Mesenteric fat pad (tissue), 1 donor: Measurements from ENCODE around the gene NEIL1. TPM values are rescaled to one million over a fixed set of nuclear protein-coding genes. Genes with fewer than 3 reads are reported as not detected.
"Not testable (repeated sequence)": the region's sequence is repeated elsewhere in the genome, so short reads cannot be mapped to it uniquely, and the experiment has no call there.

ENCODE experiments used
- DNase-seq: peaks from one replicate; pipeline ENCODE4 v3.0.0-alpha.2; 2020; ENCODE audit warnings: low spot score
- total RNA-seq: library from RNA; stranded (reverse); fragmentation: NEBNext Ultra II Directional; extraction: Animal tissue kit (Norgen Biotek cat#: 25700); gene quantifications from one replicate; pipeline ENCODE4 v1.2.1, GENCODE V29; 2021
- donor health status: DM: yes; HTN: yes; CAD: no.

NEIL1 gene
- total RNA-seq, 1 donor from 2014 or later, result 17.9 TPM

DNA sequence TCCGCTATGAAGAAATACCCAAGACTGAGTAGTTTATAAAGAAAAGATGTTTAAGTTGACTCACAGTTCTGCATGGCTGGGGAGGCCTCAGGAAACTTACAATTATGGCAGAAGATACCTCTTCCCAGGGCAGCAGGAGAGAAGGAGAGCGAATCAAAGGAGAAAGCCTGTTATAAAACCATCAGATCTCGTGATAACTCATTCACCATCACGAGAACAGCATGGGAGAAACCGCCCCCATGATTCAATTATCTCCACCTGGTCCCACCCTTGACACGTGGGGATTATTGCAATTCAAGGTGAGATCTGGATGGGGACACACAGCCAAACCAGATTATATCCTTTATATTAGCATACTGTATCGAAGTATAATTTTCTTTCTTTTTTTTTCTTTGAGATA lies 14.7 kb upstream of the NEIL1 start:
- DNase-seq, result not testable (repeated sequence)

DNA sequence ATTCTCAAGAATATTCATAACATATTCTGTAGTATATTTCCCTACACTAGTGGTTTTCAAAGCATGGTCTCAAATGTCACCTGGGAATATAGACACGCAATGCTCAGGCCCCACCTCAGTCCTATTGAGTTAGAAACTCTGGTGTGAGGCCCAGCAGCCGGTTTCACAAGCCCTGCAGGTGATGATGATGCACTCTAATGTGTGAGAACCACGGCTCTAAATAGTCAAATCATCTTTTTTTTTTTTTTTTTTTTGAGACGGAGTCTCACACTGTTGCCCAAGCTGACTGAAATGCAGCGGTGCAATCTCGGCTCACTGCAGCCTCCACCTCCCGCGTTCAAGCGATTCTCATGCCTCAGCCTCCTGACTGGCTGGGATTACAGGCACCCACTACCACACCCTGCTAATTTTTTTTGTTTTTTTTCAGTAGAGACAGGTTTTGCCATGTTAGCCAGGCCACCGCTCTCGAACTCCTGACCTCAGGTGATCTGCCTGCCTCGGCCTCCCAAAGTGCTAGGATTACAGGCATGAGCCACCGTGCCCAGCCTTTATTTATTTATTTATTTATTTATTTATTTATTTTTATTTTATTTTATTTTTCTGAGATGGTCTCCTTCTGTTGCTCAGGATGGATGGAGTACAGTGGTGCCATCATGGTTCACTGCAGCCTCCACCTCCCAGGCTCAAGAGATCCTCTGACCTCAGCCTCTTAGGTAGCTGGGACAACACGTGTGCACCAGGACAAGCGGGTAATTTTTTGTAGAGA lies 13.0 kb upstream of the NEIL1 start:
- DNase-seq, result not testable (repeated sequence)

DNA sequence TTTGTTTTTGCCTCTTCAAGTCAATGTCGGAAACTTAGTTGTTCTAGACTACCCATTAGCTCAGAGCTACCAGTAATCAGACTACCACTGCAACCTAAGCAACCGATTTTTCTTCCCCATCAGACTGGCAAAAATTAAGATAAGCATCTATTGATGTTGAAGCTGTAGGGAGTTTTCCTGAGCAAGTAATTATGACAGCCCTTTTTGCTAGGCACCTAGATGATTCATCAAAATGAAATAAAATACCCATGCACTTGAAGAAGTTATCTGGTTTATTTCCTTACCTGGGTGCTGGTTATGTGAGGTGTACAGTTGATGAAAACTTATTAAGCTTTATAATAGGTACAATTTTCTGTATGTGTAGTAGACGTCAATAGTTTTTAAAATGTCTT lies 11.5 kb upstream of the NEIL1 start:
- DNase-seq, result no peak

DNA sequence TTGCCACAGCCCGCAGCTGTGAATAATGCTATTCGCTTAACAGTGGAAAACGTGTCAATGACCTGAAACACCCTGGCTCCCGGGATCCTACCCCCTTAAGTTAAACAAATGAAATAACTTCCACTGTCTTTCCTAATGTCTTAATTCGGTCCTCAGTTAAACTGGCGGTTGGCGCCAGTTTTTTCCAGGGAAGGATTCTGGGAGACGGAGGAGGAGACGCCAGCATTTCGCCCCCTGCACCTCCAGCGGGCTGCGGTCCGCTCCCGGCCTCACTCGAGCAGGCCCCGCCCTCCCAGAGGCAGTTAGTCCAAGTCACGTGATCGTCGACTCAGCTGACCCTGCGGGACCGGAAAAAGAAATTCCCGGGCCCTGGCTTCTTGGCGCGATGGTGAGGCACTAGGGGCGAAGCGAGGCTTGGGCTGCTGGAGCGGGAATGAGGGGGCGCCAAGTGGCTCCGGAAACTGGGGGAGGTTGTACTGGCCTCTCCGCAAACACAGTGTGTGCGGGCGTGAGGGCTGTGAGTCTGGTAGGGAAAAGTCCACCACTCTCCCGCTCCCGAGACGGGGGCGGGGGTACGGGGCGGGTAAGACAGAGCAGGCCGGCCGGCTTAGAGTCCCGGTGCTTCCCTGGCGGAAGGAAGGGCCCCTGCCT lies 11.0 kb upstream of the NEIL1 start, which contains the start of gene COMMD4:
Gene COMMD4, plus strand, starts transcription at position 359 of the 651 bp plus-strand sequence. Its CDS starts 27 bp downstream, at position 386.
- DNase-seq, result peak; percentile 98

DNA sequence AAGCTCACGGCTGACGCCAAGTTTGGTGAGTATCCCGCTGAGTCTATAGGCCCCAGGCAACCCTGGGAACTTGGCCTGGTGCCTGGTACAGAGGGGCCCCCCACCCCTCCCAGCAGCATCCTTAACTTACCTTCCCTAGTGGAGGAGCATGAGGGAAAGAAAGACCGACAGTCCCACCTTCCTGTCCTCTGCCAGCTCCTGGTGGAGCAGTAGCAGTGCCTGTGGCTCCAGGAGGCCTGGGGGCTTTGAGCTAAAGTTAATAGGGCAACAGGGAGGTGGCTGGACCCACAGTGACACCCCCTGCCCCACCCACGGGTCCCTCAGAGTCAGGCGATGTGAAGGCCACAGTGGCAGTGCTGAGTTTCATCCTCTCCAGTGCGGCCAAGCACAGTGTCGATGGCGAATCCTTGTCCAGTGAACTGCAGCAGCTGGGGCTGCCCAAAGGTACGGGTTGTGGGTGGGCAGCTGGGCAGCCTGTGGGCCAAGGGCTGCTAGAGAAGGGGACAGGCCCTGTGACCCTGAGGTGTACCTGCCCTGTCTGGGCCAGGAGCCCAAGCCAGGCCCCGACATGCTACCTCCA lies 8.1 kb upstream of the NEIL1 start:
- DNase-seq, result no peak

DNA sequence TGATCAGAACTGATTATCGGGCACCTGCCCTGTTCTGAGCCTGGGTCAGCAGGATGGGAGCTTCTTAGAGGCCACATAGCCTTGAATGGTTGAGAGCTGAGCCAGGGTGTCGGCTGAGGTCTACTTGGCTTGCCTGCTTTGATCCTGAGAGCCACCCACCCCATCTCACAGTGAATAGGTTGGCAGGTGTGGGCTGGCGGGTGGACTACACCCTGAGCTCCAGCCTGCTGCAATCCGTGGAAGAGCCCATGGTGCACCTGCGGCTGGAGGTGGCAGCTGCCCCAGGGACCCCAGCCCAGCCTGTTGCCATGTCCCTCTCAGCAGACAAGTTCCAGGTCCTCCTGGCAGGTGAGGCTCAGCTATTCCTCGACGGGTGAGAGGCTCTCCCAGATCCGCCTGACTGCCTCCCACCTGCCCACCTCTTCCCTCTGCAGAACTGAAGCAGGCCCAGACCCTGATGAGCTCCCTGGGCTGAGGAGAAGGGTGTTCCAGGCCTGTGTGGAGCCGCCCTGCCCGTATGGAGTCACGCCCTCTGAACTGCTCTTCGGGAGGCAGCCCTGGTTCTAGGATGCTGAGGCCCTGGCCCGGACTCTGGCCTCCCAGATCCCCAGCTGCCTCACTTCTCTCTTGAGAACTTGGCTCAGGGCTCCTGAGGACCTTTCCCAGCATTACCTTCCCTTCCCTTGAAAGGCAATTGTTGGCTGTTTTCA lies 7.2 kb upstream of the NEIL1 start:
- no peak for DNase-seq

DNA sequence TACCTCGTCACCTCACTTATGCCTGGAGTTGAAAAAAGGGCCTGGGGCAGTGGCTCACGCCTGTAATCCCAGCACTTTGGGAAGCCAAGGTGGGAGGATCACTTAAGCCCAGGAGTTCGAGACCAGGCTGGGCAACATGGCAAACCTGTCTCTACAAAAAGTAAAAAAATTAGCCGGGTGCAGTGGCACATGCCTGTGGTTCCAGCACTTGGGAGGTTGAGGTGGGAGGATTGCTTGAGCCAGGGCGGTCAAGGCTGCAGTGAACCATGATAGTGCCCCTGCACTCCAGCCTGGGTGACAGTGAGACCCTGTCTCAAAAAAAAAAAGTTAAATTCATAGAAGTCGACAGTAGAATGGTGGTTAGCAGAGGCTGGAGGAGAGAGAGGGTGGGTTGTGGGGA lies 4.6 kb upstream of the NEIL1 start:
- DNase-seq, result no peak

DNA sequence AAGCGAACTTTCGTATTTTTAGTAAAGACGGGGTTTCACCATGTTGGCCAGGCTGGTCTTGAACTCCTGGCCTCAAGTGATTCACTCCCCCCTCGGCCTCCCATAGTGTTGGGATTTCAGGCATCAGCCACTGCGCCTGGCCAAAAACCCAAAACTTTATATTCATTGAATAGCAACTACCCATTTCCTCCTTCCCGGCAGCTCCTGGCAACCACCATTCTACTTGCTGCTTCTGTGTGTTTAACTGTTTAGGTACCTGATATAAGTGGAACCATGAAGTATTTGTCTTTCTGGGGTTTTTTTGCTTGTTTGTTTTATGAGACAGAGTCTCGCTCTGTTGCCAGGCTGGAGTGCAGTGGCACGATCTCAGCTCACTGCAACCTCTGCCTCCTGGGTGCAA lies 2.9 kb upstream of the NEIL1 start:
- DNase-seq, result not testable (repeated sequence)

DNA sequence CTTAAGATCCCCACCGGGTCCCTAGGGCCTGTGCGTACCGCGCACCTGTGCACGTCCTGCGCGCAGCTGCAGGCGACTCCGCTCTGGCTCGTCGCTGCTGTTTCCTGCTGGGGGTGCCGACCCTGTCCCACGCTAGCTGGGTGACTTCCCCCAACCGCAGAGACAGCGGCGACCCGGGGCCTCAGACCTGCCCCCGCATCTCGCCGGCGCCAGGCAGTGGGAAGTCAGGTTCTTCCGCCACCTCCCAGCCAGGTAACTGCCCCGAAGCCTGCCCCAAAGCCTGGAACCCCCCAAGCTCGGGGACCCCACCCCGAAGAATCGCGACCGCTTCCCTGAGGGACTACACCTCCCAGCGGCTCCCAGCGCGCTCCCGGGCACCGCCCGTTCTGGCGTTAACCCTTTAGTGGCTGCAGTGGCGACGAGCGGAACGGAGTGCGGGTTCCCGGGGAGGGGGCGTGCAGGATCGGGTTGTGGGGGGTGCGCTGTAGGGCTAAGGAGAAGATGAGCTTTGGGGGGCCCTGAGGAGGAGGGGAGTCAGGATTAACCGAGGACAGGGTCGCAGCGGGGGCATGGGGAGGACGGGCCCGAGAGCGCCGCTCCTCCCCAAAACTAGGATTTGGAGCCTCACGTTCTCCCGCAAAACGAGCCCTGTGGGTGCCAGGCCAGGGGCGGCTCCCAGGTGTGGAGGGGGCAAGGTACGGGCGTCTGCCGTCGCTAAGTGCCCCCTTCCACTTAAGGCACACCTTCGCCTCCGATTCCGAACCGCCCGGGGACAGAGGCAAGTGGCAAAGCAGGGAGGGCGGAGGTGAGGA lies 589 bp downstream of the NEIL1 start:
- DNase-seq, result no peak

DNA sequence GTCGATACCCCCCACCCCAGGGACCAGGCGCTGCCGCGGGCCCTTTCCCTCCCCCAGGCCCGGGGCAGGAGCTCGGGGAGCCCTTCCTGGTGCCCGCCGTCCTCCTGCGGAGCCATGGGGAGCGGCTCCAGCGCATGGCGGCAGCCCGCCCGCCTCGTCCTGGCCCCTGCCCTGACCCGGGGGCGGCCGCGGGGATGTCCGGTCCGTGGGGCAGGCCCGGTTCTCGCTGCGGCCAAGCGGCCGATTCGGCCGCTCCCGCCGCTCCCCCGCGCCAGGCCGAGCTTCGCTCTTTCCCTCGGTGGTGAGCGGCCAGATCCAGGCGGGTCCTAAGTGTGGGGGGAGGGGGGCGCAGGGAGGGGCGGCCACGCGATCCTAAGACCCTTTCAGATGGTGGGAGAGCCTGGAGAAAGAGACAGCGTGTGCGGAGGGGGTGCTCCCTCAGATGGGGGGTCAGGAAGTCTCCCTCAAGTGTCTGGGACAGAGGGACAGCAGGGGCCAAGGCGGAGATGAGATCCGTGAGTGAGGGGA lies 1.3 kb downstream of the NEIL1 start:
- DNase-seq, result no peak

DNA sequence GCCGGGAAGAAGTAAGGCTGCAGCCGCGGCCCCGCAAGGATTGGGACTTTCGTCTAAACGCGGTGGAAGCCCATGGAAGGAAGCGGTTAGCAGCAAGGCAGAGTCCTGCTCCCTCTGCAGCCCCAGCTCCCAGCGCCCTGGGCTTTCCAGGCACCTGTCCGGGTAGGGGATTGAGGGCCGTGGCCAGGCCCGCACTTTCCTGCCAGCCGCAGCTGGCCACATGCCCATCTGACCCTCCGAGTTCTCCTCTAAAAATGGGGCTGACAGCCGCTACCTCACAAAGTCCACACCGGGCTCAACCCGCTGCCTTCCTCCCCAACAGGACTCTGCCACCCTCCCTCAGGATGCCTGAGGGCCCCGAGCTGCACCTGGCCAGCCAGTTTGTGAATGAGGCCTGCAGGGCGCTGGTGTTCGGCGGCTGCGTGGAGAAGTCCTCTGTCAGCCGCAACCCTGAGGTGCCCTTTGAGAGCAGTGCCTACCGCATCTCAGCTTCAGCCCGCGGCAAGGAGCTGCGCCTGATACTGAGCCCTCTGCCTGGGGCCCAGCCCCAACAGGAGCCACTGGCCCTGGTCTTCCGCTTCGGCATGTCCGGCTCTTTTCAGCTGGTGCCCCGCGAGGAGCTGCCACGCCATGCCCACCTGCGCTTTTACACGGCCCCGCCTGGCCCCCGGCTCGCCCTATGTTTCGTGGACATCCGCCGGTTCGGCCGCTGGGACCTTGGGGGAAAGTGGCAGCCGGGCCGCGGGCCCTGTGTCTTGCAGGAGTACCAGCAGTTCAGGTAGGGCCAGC lies 1.9 kb downstream of the NEIL1 start:
- DNase-seq, result no peak

DNA sequence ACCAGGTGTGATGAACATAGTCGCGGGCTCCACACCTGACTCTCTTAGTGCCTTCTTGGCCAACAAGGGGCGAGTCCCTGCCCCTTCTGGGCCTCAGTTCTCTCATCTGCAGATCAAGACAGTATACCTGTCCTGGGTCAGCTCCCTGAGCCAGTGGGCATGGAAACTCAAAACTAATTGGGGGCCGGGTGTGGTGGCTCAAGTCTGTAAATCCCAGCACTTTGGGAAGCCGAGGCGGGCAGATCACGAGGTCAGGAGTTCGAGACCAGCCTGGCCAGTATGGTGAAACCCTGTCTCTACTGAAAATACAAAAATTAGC lies 2.5 kb downstream of the NEIL1 start:
- not testable (repeated sequence) for DNase-seq

DNA sequence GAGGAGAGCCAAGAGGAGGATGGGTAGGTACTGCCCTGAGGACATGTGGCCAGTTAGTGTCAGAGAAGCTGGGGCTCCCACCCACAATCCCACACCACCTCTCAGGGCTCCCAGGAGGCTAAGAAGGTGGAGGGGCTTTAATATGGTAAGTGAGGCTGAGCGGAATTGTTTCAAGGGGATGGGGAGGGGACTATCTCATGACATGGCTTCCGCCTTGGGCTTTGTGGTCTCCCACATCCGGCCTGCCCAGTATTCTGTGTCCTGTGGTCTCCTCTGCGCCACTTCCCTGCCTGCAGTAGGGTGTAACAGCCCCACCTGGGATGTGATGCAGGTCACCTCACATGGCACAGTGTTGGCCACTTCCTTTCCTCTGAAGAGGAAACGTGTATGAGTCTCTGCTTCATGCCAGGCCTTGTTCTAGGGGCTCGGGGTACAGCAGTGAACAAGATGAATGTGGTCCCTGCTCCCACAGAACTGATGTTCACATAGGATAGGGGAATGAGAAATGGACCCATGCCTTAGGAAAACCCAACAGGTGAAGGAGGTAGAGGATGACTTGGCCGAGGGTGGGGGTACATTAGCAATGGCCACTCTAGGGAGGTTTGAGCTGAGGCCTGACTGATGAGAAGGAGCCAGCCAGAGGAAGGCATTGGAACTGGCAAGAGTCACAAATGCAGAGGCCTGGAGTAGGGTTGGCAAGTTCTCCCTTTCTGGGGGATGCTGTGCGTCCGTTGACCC lies 3.2 kb downstream of the NEIL1 start:
- no peak for DNase-seq

DNA sequence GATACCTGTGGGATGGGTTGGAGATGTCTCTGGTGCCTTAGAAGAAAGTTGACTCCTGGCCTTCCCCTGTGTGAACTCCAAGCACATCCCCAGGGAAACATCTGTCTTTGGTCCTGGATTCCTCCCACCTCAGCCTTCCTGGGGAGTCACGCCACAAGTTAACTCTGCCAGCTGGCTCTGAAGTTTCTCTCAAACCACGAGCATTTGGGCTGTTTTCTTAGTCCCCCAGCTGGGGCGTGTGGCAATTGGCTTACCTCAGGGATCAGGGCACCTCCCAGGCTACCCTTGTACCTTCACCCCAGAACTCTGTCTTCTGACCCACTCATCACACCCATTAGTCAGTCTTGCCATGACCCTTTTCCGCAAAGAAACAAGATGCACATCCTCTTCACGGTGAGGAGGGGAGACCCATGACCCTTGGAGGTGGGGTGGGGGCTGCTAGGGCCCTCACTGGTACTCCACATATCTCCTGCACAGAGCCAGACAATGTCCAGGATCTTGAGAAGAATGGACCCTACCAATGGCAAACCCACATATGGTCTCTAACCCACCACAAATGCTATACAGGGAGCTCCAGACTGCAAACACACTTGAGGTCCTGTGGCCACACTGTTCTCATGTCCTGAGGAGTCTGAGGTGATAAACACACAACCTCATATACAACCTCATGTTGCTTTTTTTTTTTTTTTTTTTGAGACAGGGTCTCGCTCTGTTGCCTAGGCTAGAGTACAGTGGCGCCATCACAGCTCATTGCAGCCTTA lies 3.9 kb downstream of the NEIL1 start:
- DNase-seq, result no peak

DNA sequence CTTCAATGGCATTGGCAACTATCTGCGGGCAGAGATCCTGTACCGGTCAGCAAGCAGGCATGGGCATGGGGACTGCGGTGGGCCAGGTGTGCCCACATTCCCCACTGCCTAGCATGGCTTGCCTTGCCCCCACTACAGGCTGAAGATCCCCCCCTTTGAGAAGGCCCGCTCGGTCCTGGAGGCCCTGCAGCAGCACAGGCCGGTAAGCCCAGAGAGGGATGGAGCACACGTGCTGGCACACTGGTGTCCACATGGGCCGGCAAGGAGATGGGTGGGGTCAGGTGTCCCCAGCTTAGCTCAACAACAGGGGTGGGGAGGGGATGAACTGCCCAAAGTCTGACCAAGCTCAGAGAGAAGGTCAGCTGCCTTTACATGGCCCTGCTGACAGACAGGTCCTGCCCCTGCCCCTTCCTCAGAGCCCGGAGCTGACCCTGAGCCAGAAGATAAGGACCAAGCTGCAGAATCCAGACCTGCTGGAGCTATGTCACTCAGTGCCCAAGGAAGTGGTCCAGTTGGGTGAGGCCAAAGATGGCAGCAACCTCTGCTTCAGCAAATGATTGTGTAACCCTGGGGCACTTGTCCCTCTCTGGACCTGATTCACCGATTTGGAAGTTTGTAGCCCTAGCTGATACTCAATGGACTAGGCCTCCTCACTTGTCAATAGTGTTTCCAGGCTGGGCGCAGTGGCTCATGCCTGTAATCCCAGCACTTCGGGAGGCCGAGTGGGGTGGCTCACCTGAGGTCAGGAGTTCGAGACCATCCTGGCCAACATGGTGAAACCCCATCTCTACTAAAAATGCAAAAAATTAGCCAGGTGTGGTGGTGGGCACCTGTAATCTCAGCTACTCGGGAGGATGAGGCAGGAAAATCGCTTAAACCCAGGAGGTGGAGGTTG lies 5.6 kb downstream of the NEIL1 start:
- DNase-seq, result no peak

DNA sequence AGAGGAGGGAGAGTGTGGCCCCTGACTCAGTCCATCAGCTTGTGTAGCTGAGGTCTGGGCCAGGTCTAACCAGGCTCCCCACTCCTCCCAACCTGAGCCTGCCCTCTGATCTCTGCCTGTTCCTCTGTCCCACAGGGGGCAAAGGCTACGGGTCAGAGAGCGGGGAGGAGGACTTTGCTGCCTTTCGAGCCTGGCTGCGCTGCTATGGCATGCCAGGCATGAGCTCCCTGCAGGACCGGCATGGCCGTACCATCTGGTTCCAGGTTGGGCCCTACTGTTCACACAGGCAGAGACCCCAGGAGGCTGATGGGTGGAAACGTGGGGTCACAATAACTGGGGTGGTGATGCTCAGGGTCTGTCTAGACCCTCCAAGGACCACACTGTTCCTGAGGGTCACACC lies 6.8 kb downstream of the NEIL1 start:
- no peak for DNase-seq

DNA sequence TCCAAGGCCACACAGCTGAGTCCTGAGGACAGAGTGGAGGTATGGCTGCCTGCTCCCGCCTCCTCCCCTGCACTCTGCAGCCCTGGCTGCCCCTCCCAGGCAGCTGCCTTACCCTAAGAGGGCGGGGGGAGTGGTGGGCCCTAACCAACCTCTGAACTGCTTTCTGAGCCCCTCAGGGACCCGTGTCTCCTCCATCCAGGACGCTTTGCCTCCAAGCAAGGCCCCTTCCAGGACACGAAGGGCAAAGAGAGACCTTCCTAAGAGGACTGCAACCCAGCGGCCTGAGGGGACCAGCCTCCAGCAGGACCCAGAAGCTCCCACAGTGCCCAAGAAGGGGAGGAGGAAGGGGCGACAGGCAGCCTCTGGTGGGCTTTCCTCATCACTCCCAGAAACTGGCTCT lies 7.6 kb downstream of the NEIL1 start:
- DNase-seq, result no peak

DNA sequence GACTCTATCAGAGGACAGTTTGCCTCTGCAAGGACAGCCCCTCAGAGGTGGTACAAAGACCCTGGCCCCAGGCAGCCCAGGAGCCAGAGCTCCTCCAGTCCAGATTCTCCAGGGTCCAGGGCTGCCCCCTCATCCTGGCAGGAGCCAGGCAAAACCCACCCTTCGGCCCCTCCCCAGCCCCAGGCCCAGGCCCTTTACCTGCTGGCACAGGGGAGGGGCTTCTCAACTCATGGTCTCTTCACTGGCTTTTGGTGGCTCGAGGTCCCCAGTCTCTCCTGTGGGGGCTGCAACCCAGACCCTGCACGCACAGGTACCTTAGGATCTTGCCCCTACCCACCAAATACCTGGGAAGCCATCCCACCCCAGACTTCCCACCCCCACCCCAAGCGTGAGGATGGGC lies 8.5 kb downstream of the NEIL1 start:
- DNase-seq, result no peak
